Measurements from ENCODE around the gene NRSN1. TPM values are rescaled to one million over a fixed set of nuclear protein-coding genes. Genes with fewer than 3 reads are reported as not detected.
A peak's percentile ranks its signal among the peaks of the same experiment; 100 is the strongest.

NRSN1 gene
- total and polyA plus RNA-seq, 2 of the 13 experiments (the other 11 are each of a cell fraction or from before 2014, with no cell fraction given): not detected

- TF ChIP-seq ZNF276 (CRISPR knock-in tag; IDR thresholded peaks at IDR 0.05; ENCODE audit: low read depth) (peak; percentile 91; the same call in 1 of the 2 replicates), SAP130 (CRISPR knock-in tag; IDR thresholded peaks at IDR 0.05; ENCODE audit: low read depth) (peak; percentile 93), POGZ (CRISPR knock-in tag; IDR thresholded peaks at IDR 0.05) (peak; percentile 37; the same call in 1 of the 2 replicates), ZNF17 (CRISPR knock-in tag; IDR thresholded peaks at IDR 0.05) (0 out of 2 replicates have a peak, but pooled peaks have one; percentile 49), MED8 (CRISPR knock-in tag; IDR thresholded peaks at IDR 0.05; ENCODE audit: insufficient replicate concordance) (no peak), ATF3 (CRISPR knock-in tag; IDR thresholded peaks at IDR 0.05) (peak; percentile 49; the same call in 1 of the 2 replicates), ZNF256 (CRISPR knock-in tag; conservative IDR thresholded peaks at IDR 0.05) (peak; percentile 90; the same call in 1 of the 2 replicates), NR2F2 (IDR thresholded peaks at IDR 0.05; ENCODE audit: borderline replicate concordance, low read depth) (no peak), FLYWCH1 (CRISPR knock-in tag; IDR thresholded peaks at IDR 0.05) (no peak), PAXIP1 (CRISPR knock-in tag; conservative IDR thresholded peaks at IDR 0.05) (peak; percentile 55; the same call in 1 of the 2 replicates), ZNF12 (CRISPR knock-in tag; IDR thresholded peaks at IDR 0.05) (peak; percentile 75; the same call in 1 of the 2 replicates), ZNF609 (CRISPR knock-in tag; IDR thresholded peaks at IDR 0.05; ENCODE audit: borderline replicate concordance) (no peak), IRF1 (CRISPR knock-in tag; IDR thresholded peaks at IDR 0.05; ENCODE audit: low read depth) (0 out of 2 replicates have a peak, but pooled peaks have one; percentile 61), HOXA3 (CRISPR knock-in tag; IDR thresholded peaks at IDR 0.05) (peak; percentile 60), ZNF263 (CRISPR knock-in tag; IDR thresholded peaks at IDR 0.05) (peak; percentile 77), CBX1 (IDR thresholded peaks at IDR 0.05; ENCODE audit: low read depth) (no peak), ZNF101 (CRISPR knock-in tag; IDR thresholded peaks at IDR 0.05; ENCODE audit: borderline replicate concordance, low read depth) (no peak), ZSCAN21 (CRISPR knock-in tag; IDR thresholded peaks at IDR 0.05; ENCODE audit: borderline replicate concordance) (peak; percentile 84)
Measured at GRCh38 chr6:24126586-24127192, 674 bp downstream of the NRSN1 start (continued).
